ENCODE measurements around the gene LETM1. TPM values are rescaled to one million over a fixed set of nuclear protein-coding genes. Genes with fewer than 3 reads are reported as not detected.

The LETM1 gene
- total and polyA plus RNA-seq, 2 of the 13 experiments (the other 11 are each of a cell fraction or from before 2014, with no cell fraction given) = 9.7 to 41.6 TPM

DNA sequence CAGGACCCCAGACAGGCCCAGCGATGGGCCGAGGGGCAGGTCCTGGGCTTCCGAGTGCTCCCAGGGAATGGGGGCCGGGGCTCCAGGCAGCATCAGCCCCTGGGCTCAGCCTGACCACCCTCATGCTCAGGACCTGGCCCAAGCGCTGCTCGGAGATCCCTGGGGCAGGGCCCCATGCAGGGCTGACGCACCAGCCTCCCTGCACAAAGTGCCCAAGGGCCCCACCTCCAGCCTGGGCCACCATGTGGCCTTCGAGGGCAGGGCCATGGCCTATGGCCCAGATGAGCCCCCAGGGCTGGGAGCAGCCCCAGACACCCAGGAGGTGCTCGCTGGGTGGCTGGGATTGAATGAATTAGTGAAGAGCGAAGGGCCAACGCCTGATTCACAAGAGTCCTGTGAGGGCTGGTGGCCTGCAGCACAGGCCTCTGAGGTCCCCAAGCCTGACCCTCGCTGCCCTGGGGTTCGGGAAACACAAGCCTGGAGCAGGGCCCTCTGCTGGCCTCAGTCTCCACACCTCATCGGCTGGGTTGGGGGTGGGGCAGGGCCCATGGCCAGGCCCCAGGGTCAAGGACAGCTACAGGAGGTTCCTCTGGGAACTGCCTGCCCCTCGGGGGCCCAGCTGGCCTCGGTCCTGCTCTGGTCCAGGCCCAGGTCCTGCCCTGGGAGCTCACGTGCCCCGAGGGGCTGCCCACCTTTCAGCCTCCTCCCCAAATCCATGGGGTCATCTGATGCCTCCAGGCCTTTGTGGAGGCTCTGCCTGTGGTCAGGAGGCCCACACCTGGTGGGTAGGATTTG lies 76.2 kb downstream of the LETM1 start (continued):
- TF ChIP-seq CERS6 (CRISPR knock-in tag; IDR thresholded peaks at IDR 0.05) (no peak), ZNF138 (CRISPR knock-in tag; IDR thresholded peaks at IDR 0.05; ENCODE audit: low read depth) (no peak), ZFP1 (CRISPR knock-in tag; IDR thresholded peaks at IDR 0.05) (0 out of 2 replicates have a peak, but pooled peaks have one; percentile 66), FIP1L1 (IDR thresholded peaks at IDR 0.05; ENCODE audit: borderline replicate concordance, insufficient read depth, low read depth, low read length) (no peak), STAG1 (CRISPR knock-in tag; IDR thresholded peaks at IDR 0.05) (peak; percentile 53), NCOA2 (CRISPR knock-in tag; IDR thresholded peaks at IDR 0.05) (peak; percentile 94), SPEN (CRISPR knock-in tag; IDR thresholded peaks at IDR 0.05; ENCODE audit: low read depth) (peak; percentile 82; the same call in 1 of the 2 replicates), MXD3 (CRISPR knock-in tag; IDR thresholded peaks at IDR 0.05) (peak; percentile 67), PHF8 (CRISPR knock-in tag; IDR thresholded peaks at IDR 0.05) (peak; percentile 68), ZNF746 (CRISPR knock-in tag; IDR thresholded peaks at IDR 0.05) (peak; percentile 94), NKX3-1 (CRISPR knock-in tag; IDR thresholded peaks at IDR 0.05) (no peak; the same call in 1 of the 2 replicates), ZNF772 (CRISPR knock-in tag; IDR thresholded peaks at IDR 0.05) (peak; percentile 2; the same call in 1 of the 2 replicates), ZNF775 (CRISPR knock-in tag; IDR thresholded peaks at IDR 0.05; ENCODE audit: borderline replicate concordance) (no peak)
- TF ChIP-seq, protein P1, sequence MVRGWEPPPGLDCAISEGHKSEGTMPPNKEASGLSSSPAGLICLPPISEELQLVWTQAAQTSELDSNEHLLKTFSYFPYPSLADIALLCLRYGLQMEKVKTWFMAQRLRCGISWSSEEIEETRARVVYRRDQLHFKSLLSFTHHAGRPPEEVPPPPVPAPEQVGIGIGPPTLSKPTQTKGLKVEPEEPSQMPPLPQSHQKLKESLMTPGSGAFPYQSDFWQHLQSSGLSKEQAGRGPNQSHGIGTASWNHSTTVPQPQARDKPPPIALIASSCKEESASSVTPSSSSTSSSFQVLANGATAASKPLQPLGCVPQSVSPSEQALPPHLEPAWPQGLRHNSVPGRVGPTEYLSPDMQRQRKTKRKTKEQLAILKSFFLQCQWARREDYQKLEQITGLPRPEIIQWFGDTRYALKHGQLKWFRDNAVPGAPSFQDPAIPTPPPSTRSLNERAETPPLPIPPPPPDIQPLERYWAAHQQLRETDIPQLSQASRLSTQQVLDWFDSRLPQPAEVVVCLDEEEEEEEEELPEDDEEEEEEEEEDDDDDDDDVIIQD (CRISPR knock-in tag; IDR thresholded peaks at IDR 0.05; ENCODE audit: low read depth) = 0 out of 2 replicates have a peak, but pooled peaks have one; percentile 51
- TF ChIP-seq, protein P2, sequence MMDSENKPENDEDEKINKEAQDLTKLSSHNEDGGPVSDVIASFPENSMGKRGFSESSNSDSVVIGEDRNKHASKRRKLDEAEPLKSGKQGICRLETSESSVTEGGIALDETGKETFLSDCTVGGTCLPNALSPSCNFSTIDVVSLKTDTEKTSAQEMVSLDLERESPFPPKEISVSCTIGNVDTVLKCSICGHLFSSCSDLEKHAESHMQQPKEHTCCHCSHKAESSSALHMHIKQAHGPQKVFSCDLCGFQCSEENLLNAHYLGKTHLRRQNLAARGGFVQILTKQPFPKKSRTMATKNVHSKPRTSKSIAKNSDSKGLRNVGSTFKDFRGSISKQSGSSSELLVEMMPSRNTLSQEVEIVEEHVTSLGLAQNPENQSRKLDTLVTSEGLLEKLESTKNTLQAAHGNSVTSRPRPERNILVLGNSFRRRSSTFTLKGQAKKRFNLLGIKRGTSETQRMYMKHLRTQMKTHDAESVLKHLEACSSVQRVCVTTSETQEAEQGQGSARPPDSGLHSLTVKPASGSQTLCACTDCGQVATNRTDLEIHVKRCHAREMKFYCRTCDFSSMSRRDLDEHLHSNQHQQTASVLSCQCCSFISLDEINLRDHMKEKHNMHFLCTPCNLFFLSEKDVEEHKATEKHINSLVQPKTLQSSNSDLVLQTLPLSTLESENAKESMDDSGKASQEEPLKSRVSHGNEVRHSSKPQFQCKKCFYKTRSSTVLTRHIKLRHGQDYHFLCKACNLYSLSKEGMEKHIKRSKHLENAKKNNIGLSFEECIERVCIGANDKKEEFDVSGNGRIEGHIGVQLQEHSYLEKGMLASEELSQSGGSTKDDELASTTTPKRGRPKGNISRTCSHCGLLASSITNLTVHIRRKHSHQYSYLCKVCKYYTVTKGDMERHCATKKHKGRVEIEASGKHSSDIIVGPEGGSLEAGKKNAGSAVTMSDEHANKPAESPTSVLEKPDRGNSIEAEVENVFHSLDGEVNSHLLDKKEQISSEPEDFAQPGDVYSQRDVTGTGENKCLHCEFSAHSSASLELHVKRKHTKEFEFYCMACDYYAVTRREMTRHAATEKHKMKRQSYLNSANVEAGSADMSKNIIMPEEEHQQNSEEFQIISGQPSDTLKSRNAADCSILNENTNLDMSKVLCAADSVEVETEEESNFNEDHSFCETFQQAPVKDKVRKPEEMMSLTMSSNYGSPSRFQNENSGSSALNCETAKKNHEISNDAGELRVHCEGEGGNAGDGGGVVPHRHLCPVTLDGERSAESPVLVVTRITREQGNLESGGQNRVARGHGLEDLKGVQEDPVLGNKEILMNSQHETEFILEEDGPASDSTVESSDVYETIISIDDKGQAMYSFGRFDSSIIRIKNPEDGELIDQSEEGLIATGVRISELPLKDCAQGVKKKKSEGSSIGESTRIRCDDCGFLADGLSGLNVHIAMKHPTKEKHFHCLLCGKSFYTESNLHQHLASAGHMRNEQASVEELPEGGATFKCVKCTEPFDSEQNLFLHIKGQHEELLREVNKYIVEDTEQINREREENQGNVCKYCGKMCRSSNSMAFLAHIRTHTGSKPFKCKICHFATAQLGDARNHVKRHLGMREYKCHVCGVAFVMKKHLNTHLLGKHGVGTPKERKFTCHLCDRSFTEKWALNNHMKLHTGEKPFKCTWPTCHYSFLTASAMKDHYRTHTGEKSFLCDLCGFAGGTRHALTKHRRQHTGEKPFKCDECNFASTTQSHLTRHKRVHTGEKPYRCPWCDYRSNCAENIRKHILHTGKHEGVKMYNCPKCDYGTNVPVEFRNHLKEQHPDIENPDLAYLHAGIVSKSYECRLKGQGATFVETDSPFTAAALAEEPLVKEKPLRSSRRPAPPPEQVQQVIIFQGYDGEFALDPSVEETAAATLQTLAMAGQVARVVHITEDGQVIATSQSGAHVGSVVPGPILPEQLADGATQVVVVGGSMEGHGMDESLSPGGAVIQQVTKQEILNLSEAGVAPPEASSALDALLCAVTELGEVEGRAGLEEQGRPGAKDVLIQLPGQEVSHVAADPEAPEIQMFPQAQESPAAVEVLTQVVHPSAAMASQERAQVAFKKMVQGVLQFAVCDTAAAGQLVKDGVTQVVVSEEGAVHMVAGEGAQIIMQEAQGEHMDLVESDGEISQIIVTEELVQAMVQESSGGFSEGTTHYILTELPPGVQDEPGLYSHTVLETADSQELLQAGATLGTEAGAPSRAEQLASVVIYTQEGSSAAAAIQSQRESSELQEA (CRISPR knock-in tag; IDR thresholded peaks at IDR 0.05; ENCODE audit: not compliant biosample characterization) = no peak
